NB4 (cell line): ENCODE measurements around the gene ZNF148.
"Not testable (repeated sequence)": the region's sequence is repeated elsewhere in the genome, so short reads cannot be mapped to it uniquely, and the experiment has no call there.

Source experiments
- DNase-seq: peaks from one replicate; pipeline ENCODE4 v3.0.0; 2010; ENCODE audit warnings: low read depth
- H3K4me3 ChIP-seq: one replicate; pipeline ENCODE4 v1.5.1; 2011; ENCODE audit warnings: mild to moderate bottlenecking, low read depth, low read length, moderate library complexity
- MYC ChIP-seq: IDR thresholded peaks from 2 replicates; pipeline ENCODE4 v1.6.1; 2011; ENCODE audit warnings: low read depth, low read length
- POLR2A ChIP-seq: IDR thresholded peaks from 2 replicates; pipeline ENCODE4 v1.6.1; 2011; ENCODE audit warnings: mild to moderate bottlenecking; ENCODE audit not compliant: insufficient read length; ENCODE audit errors: extremely low read depth
- TF ChIP-seq, protein P1 (sequence below): IDR thresholded peaks from one replicate; pipeline ENCODE4 v1.5.1; 2012; ENCODE audit warnings: low read depth, low read length
- TF ChIP-seq, protein P2 (sequence below): IDR thresholded peaks from 2 replicates; pipeline ENCODE4 v1.6.1; 2011; ENCODE audit warnings: low read depth, low read length

ZNF148 gene

GRCh38 chr3:125350597-125350996, 24.5 kb downstream of the ZNF148 start:
- H3K4me3 ChIP-seq, result no peak overlapping the region
- no peak for TF ChIP-seq MYC
- no peak for TF ChIP-seq POLR2A
- TF ChIP-seq, protein P1, sequence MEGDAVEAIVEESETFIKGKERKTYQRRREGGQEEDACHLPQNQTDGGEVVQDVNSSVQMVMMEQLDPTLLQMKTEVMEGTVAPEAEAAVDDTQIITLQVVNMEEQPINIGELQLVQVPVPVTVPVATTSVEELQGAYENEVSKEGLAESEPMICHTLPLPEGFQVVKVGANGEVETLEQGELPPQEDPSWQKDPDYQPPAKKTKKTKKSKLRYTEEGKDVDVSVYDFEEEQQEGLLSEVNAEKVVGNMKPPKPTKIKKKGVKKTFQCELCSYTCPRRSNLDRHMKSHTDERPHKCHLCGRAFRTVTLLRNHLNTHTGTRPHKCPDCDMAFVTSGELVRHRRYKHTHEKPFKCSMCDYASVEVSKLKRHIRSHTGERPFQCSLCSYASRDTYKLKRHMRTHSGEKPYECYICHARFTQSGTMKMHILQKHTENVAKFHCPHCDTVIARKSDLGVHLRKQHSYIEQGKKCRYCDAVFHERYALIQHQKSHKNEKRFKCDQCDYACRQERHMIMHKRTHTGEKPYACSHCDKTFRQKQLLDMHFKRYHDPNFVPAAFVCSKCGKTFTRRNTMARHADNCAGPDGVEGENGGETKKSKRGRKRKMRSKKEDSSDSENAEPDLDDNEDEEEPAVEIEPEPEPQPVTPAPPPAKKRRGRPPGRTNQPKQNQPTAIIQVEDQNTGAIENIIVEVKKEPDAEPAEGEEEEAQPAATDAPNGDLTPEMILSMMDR, result no peak
- TF ChIP-seq, protein P2, sequence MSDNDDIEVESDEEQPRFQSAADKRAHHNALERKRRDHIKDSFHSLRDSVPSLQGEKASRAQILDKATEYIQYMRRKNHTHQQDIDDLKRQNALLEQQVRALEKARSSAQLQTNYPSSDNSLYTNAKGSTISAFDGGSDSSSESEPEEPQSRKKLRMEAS, result no peak
- no peak for DNase-seq

DNA sequence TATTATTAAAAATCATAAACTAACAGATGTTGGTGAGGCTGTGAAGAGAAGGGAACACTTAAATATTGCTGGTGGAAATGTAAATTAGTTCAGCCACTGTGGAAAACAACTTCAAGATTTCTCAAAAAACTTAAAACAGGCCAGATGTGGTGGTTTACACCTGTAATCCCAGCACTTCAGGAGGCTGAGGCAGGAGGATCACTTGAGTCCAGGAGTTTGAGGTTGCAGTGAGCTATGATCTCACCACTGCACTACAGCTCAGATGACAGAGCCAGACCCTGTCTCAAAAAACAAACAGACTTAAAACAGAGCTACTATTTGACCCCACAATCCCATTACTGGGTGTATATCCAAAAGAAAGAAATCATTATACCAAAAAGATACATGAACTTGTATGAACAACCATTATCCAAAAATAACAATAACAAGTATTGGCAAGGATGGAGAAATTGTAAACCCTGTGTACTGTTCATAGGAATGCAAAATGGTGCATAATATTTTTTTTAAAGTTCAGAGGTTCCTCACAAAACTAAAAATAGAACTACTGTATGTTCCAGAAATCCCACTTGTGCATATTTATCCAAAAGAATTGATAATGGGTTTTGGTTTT, 25.5 kb downstream of the ZNF148 start:
- TF ChIP-seq, protein P1, result no peak
- TF ChIP-seq POLR2A (no peak), MYC (no peak)
- TF ChIP-seq, protein P2, result no peak
- DNase-seq, result no peak
- H3K4me3 ChIP-seq, result no peak overlapping the region

GRCh38 chr3:125349055-125349454, 26.1 kb downstream of the ZNF148 start:
- H3K4me3 ChIP-seq, result no peak overlapping the region
- DNase-seq, result no peak
- TF ChIP-seq, protein P1, result no peak
- TF ChIP-seq MYC, result no peak
- TF ChIP-seq, protein P2, result no peak
- no peak for TF ChIP-seq POLR2A

- H3K4me3 ChIP-seq, DNase-seq: not testable (repeated sequence)
Measured at GRCh38 chr3:125343367-125343766, 31.8 kb downstream of the ZNF148 start.

- TF ChIP-seq POLR2A (no peak), MYC (no peak)
- TF ChIP-seq, protein P2, result no peak
- TF ChIP-seq, protein P1, result no peak
- H3K4me3 ChIP-seq, result no peak overlapping the region
- DNase-seq, result no peak
Measured at GRCh38 chr3:125340121-125340520, 35.0 kb downstream of the ZNF148 start.

DNA sequence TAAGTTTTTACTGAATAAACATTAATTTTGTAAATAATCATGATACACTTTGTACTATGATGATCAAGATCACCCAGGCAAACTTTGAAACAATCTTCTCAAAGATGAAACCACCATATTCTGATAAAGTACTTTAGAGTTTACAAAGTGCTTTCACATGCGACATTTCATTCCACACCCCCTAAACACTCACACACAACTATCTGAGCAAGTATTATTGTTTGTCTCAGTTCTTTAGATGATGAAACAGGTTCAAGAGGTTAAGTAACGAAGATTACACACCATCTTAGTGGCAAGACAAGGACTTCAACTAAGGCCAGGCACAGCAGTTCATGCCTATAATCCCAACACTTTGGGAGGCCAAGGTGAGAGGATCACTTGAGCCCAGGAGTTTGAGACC, 37.6 kb downstream of the ZNF148 start:
- H3K4me3 ChIP-seq, result no peak overlapping the region
- peak; percentile 43 for DNase-seq
- TF ChIP-seq, protein P2, result no peak
- TF ChIP-seq, protein P1, result no peak
- TF ChIP-seq MYC (no peak), POLR2A (no peak)
